GM19395 (cell line): ENCODE data around the gene TTLL12.

ENCODE experiments used
- ATAC-seq: cut with Tn5 transposase; IDR thresholded peaks from one replicate; pipeline ENCODE4 v1.9.1; 2021; ENCODE audit warnings: mild to moderate bottlenecking, moderate library complexity; ENCODE audit not compliant: unreplicated experiment

The TTLL12 gene

GRCh38 chr22:43216738-43217137, 29.8 kb upstream of the TTLL12 start:
- ATAC-seq, result no peak

GRCh38 chr22:43213962-43214361, 27.0 kb upstream of the TTLL12 start:
- ATAC-seq, result no peak

- no peak for ATAC-seq
Measured at GRCh38 chr22:43213051-43213450, 26.1 kb upstream of the TTLL12 start.

DNA sequence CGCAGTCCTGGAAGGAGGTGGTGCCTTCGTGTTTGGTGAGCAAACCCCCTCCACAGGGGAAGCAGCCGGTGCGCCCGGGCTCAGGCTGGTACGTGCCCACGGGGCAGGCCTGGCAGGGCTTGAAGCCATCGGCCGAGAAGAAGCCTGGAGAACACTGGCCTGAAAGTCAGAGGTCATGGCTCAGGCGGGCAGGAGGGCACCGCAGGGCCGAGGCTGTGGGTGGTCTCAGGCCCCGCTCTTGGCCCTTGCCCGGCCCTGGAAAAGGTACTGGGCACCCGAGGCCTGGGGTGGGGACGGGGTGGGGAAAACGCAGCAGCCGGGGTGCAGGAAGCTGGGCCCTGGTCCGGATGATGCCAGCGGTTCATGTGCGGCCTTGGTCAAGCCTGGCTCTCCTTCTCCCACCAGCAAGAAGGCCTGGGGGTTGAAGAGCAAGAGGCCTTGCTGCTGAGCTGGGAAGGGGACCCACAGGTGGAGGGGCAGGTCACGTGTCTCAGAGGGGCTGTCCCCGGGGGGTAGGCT, 25.6 kb upstream of the TTLL12 start:
- ATAC-seq, result no peak

GRCh38 chr22:43211941-43212433, 25.1 kb upstream of the TTLL12 start:
- no peak for ATAC-seq

GRCh38 chr22:43210631-43211515, 23.9 kb upstream of the TTLL12 start:
- no peak for ATAC-seq

- no peak for ATAC-seq
Measured at GRCh38 chr22:43209971-43210370, 23.0 kb upstream of the TTLL12 start.

- ATAC-seq, result no peak
Measured at GRCh38 chr22:43209523-43209890, 22.6 kb upstream of the TTLL12 start.

DNA sequence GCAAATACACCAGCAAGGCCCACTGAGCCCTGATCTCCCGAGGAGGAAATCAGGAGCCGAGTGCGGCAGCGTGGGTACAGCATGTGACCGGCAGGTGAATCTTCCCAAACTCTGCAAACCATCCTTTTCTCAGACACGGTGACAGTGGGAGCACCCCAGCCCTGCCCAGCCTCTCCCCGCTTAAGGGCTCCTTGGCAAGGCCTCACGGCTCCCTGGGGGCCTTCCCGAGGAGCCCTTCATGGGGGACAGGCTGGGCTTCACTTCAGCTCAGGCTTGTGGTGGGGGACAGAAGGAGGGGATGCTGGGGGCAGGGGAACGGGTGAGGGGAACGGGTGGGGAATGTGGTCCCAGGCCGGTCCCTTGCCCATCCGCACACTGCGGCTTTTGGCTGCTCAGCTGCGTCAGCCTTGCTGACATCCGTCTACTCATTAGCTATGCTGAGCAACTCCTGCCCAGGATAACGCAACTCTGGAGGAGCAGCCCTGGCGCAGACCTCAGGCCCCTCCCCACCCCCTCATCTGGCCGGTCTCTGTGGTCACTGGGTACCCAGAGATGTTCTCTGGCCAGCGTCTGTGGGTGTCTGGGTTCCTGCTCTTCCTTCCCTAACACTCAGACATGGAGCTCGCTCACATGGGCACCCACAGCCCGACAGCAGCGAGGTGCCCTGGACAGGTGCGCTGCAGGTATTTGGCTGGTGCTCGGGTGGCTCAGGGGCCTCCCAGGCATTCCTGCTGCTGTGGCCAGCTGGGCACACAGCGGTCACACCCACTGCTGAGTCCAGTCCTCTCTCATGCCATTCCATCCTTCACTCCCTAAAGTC, 22.0 kb upstream of the TTLL12 start:
- ATAC-seq, result no peak

- ATAC-seq, result no peak
Measured at GRCh38 chr22:43207849-43208702, 21.1 kb upstream of the TTLL12 start.

DNA sequence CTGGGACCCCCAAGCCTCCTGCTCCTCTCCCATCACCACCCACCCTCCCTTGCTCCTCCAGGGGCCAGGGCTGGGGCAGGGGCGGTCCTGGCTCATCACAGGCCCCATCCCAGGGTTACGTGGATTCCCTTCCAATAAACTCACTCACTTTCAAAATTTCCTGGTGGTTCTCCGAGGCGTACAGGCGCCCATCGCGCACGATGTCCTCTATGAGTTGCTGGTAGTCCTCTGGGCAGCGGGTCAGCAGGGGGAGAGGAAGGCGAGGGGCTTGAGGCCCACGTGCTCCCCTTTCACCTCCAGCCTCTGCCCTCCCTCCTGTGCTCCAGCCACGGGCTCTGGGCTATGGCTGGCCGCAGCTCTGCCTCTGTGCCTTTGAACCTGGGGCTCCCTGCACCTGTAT, 20.5 kb upstream of the TTLL12 start:
- ATAC-seq, result no peak

DNA sequence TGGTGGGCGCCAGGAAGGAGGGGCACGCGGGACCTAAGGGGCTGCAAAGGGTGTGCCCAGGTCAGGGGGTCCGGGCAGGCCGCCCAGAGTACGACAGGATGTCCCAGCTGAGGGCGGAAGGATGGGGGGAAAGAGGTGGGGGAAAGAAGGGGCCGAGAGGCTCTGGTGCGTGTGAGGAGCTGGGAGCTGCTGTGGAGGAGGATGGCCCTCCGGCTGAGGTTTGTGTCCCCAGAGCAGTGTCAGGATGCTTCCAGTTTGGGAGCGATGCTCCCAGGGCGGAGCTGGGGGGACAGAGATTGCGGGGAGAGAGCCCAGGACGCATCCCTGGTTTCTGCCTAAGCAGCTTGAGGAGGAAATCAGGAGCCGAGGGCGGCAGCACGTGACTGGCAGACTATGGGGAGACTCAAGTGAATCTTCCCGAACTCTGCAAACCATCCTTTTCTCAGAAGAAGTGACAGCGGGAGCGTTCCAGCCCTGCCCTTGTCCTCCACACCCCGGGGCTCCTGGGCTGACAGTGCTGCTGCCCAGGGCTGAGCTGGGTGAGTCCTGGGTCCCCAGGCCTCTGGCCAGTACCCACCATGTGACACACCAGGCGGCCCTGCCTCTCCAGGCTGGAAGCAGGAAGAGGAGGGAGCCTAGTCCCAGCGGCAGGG, 19.7 kb upstream of the TTLL12 start:
- ATAC-seq, result no peak

- ATAC-seq, result no peak
Measured at GRCh38 chr22:43205748-43206508, 19.0 kb upstream of the TTLL12 start.

DNA sequence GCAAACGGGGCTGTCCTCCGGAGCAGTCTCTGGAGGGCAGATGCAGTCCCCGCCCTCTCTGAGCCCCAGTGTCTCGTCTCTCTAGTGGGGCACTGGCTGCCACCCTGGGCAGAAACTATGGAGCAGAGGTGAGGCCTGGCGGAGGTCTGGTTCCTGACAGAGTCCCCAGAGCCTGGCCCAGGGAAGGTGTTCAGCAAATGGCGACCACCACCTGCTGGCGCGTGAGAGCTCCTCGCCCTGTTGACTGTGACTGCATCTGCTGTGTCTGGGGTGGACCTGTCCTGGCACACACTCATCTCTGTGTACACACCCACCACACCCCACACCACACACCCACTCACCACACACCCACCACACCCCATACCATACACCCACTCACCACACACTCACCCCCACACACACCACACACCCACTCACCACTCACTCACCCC, 18.3 kb upstream of the TTLL12 start:
- no peak for ATAC-seq

GRCh38 chr22:43203471-43203981, 16.6 kb upstream of the TTLL12 start:
- no peak for ATAC-seq

- no peak for ATAC-seq
Measured at GRCh38 chr22:43202756-43203410, 15.9 kb upstream of the TTLL12 start.

- ATAC-seq, result no peak
Measured at GRCh38 chr22:43202326-43202725, 15.4 kb upstream of the TTLL12 start.

GRCh38 chr22:43201486-43202219, 14.7 kb upstream of the TTLL12 start:
- no peak for ATAC-seq
